ENCODE measurements around the gene TAF1D. TPM values are rescaled to one million over a fixed set of nuclear protein-coding genes. Genes with fewer than 3 reads are reported as not detected.
"Not testable (repeated sequence)": the region's sequence is repeated elsewhere in the genome, so short reads cannot be mapped to it uniquely, and the experiment has no call there.

TAF1D gene, protein sequence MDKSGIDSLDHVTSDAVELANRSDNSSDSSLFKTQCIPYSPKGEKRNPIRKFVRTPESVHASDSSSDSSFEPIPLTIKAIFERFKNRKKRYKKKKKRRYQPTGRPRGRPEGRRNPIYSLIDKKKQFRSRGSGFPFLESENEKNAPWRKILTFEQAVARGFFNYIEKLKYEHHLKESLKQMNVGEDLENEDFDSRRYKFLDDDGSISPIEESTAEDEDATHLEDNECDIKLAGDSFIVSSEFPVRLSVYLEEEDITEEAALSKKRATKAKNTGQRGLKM
- 64.1 and 68.0 TPM in 2 replicates for total RNA-seq

DNA sequence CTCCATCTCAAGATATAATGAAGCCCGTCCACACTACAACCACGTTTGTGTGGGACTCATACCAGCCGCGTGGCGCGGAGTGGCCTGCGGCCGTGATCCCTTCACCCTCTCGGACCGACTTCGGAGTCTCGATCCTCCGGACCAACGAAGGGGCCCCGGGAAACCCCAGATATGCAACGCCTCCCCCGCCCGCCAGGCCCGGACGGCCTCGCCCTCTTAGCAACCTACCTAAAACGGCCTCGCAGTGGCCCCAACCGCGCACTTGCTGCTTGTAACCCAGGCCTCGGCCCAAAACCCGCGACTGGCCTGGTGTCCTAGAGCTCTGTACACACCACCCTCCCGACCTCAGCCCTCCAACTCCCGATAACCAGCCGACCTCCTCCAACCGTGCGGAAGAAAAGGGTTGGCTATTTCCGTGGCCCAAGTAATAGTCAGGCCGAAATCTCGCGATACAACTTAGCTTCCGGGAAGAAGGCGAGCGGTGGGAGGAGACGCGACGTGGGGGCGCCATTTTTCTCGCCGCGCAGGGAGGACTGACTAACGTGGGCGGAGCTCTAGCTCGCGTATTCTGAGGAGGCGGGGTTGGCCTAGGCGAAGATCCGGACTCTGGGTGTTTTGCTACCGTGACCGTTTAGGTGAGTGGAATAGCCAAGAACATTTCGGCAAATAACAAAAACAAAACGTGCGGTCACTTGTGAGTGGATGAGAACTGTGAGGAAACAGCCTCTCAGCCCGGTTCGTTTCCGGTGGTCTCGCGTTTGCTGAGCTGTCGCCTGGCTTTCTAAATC is at the start of gene TAF1D, which contains the start of gene C11orf54:
Gene TAF1D (minus strand): TSS at position 402 of the 788 bp plus-strand sequence. CDS start 2,191 bp downstream, outside the sequence.
Gene C11orf54 (plus strand): TSS at position 579 of the 788 bp plus-strand sequence. CDS start 5,722 bp downstream, outside the sequence.
- peak; percentile 94 for DNase-seq (ENCODE audit: extremely low read depth, low read depth, low spot score)

DNA sequence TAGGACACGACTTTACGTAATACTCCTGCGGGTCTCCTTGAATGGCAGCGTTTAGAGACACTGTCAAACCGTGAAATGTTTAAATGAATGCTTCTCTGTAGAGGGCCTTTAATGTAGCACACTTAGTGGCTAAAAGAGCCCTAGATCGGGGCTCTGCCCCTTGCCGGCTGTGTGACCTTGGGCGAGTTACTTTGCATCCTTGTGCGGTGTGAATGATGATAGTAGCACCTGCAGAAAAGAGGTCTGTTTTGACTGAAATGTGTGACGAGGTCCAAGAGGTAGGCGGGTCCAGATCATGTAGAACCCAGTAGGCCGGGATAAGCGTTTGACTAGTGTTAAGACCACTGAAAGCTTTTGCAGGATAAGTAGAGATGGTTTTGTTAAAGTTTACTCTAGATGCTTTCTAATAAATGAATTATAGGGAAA is 43.7 kb upstream of the TAF1D start:
- DNase-seq (ENCODE audit: extremely low read depth, low read depth, low spot score): no peak

DNA sequence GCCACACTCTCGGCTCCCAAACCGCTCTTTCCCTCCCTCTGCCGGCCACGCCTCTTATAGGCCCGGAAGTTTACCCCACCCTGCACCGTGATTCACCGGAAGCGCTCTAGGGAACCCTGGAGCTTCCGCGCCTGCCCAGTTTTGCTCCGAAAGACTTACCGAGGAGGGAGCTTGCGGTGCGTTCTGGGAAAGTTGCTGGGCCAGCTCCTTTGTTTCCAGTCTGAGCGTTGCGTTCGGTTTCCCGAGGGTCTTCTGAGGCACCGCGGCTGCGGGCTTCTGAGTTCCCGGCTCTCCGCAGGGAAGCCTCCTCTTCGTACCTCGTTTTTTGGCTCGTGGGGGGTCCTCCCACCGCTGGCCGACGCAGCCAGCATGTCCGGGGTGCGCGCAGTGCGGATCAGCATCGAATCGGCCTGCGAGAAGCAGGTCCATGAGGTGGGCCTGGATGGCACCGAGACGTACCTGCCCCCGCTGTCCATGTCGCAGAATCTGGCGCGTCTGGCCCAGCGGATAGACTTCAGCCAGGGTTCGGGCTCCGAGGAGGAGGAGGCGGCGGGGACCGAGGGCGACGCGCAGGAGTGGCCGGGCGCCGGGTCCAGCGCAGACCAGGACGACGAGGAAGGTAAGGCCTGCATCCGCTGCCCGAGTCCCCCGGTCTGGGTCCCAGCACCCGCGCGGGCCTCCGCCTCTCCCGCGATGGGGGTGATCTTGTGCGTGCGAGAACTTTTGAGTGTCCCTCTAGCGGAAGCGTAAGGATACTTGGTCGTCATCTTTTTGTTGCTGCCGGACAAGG is 43.0 kb upstream of the TAF1D start, which contains the start of gene MED17:
Gene MED17 (plus strand): TSS at position 138 of the 790 bp plus-strand sequence. CDS start 232 bp downstream, at position 370.
- DNase-seq (ENCODE audit: extremely low read depth, low read depth, low spot score): peak; percentile 67

DNA sequence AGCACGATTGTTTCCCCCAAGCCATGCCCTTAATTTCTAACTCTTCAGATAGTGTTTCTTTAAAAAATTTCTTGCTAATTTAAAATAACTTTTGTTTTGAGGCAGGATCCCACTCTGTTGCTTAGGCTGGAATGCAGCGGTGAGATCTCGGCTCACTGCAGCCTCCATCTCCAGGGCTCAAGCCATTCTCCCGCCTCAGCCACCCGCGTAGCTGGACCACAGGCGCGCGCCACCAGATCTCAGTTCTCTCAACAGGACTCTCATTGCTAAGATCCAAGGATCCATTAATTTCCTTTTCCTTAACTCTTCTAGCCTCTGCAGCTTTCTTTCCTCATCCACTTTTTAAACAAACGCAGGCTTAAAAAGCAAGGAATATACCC is 42.5 kb upstream of the TAF1D start:
- no peak for DNase-seq (ENCODE audit: extremely low read depth, low read depth, low spot score)

DNA sequence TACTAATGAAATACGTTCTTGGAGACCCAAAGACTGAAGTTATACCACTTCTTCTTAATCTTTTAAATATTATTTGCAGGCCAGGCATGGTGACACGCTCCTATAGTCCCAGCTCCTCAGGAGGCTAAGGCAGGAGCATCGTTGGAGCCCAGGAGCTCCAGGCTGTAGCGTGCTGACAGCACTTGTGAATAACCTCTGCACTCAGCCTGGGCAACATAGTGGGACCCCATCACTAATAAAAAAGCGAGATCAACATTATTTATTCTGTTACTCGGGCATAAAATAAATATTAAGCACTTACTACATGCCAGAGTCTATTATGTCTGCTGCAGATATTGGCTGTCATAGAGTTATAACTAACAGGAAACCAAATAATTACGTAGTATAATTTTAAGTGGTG is 42.1 kb upstream of the TAF1D start:
- DNase-seq (ENCODE audit: extremely low read depth, low read depth, low spot score): no peak

DNA sequence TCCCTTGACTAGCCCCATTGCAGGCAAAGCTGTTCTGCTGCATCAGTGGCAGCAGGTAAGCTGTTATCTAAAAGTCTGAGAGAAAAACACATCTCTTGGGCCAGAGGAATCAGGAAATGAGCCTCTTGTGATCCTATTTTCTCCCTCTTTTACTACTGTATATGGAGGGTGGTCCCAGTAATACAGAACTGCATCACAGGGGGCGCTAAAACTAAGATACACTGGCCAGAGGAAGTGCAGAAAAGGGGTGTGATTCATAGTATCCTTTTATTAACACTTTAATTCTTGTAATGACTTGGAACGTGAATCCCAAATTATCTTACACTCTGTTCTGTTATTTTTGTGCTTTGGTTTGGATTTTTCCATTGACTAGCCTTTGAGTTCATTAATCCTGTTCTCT is 34.0 kb upstream of the TAF1D start:
- DNase-seq (ENCODE audit: extremely low read depth, low read depth, low spot score): no peak

DNA sequence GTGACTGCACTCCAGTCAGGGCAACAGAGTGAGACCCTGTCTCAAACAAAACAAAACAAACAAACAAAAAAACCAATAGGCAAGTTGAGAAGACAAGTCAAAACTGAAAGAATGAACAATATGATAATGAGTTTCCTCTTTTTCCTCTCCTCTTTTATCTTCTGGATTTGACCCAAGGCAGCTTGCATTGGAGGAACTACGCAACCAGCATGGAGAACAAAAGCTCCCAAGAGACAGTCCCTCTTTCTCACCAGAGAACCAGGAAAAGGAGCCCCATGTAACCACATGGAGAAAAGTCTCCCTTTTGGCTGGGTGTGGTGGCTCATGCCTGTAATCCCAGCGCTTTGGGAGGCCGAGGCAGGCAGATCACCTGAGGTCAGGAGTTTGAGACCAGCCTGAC is 33.3 kb upstream of the TAF1D start:
- not testable (repeated sequence) for DNase-seq (ENCODE audit: extremely low read depth, low read depth, low spot score)

DNA sequence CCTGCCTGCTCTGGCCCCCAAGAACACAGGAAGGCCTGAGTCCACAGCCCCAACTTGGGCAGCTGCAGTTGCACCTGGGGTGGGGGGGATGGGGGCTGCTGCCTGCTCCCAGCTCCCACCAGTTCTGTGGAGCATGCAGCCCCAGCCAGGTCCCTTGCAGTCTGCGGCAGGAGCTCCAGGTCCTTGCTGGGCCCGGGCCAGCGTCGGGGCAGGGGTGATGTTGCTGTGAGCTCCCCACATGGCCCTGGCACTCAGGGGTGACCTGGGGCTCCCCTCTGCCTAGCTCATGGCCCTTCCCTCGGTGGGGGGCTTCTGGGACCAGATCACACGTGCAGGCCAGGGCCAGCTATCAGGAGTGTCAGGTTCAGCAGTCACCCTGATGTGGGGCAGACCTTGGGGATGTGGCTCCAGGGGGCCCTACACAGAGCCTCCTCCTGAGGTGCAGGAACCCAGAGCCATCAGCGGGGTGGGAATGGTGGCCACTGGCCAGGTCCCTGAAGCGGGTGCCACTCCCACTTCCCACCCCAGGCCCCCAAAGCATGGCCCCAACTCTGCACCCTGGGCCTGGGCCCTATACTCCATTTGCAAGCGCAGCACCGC is 32.4 kb upstream of the TAF1D start:
- no peak for DNase-seq (ENCODE audit: extremely low read depth, low read depth, low spot score)

DNA sequence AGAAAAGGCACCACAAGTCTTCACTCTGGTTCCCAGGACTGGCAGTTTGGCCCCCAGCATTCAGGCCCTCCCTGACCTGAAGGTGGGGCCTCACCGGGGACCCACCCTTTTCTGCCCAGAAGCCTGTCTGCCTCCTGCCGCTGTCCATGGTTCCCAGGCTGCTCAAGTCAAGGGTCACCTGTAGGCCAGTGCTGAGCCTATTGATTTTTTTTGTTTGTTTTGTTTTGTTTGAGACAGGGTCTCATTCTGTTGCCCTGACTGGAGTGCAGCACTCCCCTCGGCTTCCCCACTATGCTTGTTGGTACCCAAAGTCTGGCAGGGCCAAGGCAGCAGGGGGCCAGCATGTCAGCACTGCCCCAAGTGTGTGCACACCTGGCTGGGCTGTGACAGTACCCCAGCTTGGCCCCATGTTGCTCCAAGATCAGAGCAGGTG is 31.8 kb upstream of the TAF1D start:
- DNase-seq (ENCODE audit: extremely low read depth, low read depth, low spot score): no peak

DNA sequence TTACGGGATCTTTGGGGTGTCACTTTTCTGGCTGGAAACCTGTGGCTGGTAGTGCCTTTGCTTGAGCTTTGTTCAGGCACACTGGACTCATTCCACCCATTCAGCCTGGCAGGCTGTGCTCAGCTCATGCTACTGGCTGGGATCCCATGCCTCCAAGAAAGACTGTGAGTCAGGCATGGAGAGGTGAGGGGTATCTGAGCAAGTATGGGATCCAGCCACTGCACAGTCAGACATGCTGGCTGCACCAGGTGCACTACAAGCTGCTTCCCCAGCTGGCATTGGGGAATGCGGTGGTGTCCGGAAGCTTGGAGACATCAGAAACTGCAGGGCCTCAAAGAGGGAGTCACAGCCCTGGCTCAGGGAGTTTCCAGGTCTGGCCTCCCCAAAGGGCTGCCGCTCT is 30.8 kb upstream of the TAF1D start:
- no peak for DNase-seq (ENCODE audit: extremely low read depth, low read depth, low spot score)

DNA sequence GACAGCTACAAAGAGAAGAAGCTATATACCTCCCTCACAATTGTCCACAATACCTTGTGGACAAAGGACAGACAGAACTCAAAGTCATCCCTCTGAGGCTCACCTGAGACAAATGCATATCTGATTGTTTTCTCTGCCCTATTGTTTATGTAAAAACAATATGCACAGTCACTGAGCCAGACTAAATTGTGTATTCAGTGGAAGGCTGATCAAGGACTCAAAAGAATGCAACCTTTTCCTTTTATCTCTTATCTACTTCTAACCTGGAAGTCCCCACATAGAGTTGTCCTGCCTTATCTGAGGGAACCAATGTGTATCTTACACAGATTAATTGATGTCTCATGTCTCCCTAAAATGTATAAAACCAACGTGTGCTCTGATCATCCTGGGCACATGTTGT is 28.9 kb upstream of the TAF1D start:
- DNase-seq (ENCODE audit: extremely low read depth, low read depth, low spot score): no peak

DNA sequence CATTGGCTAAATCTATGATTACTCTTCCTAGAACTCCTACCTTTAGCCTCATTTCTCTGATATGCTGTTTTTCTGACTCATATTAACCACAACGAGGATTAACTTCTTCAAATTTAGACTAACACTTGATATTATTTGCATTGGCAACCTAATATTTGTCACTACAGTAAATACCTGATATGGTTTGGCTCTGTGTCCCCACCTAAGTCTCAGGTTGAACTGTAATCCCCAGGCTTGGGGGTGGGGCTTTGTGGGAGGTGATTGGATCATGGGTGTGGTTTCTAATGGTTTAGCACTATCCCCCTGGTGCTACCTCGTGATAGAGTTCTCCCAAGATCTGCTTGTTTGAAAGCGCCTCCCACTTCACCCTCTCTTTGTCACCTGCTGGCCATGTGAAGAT is 25.7 kb upstream of the TAF1D start:
- no peak for DNase-seq (ENCODE audit: extremely low read depth, low read depth, low spot score)

DNA sequence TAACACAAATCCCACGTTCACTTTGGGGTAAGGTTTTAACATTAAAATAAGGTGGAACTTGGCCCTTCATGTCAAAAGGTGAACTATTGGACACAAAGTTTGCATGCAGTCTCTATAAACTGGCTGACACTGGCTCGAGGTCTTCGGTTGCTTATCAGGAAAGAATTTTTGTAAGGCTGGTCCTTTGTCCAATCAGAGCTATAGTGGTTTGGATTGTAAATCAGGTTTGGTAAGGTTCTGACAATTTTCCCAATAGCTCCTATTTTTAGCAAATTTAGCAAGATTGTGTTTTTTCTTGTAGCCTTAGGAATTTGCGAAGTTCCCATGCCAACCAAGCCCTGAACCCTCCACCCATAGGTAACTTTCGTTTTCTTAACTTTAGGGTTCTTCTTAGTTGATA is 25.2 kb upstream of the TAF1D start:
- no peak for DNase-seq (ENCODE audit: extremely low read depth, low read depth, low spot score)

DNA sequence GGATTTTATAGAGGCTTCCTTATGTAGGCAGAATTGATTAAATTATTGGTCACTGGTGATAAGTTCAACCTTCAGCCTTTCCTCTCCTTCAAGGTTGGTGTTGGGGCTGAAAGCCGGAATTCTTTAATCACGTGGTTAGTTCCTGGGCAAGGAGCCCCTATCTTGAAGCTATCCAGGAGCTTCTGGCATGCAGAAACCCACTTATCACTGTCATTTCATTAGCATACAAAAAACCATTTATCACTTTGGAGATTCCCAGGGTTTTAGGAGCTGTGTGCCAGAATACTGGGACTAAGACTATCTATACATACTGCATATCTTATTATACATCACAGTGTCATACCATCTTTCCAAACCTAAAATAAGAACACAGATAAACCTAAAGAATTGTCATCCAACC is 24.3 kb upstream of the TAF1D start:
- DNase-seq (ENCODE audit: extremely low read depth, low read depth, low spot score): no peak

DNA sequence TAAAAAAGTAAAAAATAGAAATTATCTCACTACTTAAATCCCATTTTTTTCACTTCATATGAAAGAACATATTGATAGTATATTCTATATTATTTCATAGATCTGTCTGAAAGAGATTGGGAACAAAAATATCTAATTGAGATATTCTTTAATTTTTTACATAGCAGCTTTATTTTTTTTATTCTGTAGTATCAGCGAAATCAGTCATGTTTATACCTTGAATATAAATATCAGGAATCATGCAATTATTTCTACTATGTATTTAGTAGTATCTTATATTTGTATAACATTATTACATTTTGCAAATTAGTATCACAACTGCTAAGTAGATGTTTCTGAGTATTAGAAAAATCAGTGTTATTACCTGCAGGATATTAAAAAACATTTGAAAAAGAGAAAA is 20.6 kb upstream of the TAF1D start:
- no peak for DNase-seq (ENCODE audit: extremely low read depth, low read depth, low spot score)

DNA sequence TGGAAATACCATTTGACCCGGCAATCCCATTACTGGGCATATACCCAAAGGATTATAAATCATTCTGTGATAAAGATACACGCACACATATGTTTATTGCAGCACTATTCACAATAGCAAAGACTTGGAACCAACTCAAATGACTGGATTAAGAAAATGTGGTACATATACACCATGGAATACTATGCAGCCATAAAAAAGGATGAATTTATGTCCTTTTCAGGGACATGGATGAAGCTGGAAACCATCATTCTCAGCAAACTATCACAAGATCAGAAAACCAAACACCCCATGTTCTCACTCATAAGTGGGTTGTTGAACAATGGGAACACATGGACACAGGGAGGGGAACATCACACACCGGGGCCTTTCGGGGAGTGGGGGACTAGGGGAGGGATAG is 17.8 kb upstream of the TAF1D start:
- not testable (repeated sequence) for DNase-seq (ENCODE audit: extremely low read depth, low read depth, low spot score)

DNA sequence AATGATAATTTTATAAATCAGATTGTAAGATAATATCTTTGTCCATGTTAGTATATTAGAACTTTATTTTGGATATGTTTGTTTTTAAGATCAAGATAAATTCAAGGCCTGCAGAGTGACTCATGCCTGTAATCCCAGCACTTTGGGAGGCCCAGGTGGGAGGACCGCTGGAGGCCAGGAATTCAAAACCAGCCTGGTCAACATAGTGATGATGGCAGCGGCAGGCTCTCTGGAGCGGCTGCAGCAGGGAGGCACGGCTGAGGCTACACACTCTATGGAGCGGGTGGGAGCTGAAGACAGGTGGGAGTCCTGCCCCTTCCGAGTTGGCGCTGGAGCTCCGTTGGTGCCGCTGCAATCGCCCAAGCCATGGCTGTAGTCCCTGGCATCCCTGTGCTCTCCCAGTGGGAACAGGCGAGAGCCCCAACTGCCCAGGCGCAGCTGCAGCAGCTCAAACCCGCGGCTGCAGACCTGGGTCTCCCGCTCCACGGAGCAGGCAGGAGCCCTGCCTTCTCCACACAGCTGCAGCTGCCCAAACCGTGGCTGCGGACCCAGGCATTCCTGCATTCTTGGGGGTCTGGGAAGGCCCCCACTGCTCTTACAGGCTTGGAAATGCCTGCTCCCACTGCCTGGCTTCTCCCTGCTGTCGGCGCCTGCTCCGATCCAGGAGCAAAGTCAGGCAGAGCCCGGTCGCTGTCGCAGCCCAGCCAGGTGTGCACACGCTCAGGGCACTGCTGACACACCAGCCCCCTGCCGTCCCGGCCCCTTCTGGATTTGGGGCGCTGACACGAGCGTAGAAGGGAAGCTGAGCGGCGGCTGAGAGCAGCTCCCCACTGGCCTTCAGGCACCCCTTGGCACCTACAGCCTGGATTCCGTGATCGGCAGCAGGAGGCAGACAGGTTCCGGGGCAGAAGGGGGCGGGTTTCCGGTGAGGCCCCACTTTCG is 16.9 kb upstream of the TAF1D start:
- no peak for DNase-seq (ENCODE audit: extremely low read depth, low read depth, low spot score)

DNA sequence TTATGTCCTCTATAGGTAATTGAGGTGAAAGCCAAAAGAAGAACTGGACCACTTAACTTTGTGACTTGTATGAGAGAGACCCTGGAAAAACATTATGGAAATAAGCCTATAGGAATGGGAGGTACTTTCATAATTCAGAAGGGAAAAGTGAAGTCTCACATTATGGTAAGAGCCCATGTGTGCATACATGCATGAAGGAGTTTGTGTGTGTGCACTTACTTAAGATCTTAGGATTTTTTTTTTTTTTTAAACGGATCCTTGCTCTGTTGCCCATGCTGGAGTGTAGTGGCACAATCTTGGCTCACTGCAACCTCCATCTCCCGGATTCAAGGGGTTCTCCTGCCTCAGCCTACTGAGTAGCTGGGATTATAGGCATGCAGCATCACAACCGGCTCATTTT is 16.0 kb upstream of the TAF1D start:
- no peak for DNase-seq (ENCODE audit: extremely low read depth, low read depth, low spot score)

DNA sequence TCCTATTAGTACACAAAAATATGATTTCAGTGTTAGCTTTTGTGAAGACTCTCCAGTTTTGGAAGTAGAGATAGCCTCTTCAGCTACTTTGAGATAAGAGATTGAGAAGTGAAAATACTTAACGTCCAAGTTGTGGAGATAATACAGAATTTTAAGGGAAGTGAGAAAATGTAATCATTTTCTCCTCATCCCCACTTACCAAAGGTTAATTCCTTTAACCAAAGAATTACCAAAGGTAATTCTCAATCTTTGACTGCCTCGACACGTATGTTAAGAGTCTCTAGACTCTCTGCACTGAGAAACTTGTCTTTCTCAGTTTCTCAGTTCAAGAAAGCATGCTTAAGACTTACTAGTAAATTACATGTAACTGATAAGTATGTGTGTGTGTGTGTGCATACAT is 15.5 kb upstream of the TAF1D start:
- DNase-seq (ENCODE audit: extremely low read depth, low read depth, low spot score): no peak

DNA sequence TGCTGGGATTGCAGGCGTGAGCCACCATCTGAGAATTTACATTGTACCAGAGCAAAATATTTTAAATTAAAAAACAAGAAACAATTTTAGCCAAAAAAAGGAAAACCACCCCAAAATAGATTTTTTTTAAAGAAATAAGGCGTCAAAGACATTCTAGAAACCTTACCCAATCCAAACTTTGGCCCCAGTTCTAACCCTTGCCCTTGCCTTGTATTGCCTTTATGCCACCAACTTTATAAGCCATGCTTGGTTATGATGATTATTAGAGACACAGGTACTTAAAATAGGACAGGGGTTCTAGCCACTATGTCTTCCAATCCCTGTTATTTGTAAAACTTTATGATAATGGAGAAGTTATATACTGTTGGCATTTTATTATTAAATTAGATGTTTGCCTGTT is 11.9 kb upstream of the TAF1D start:
- DNase-seq (ENCODE audit: extremely low read depth, low read depth, low spot score): no peak

Measured in glomerular endothelial cell (primary cell).